GM12872 (cell line): Measurements from ENCODE around the gene WDR37.

Experiments used
- CTCF ChIP-seq: IDR thresholded peaks from 3 replicates; pipeline ENCODE4 v1.5.1; 2011; ENCODE audit warnings: low read depth, mild to moderate bottlenecking, low read length, moderate library complexity; ENCODE audit not compliant: insufficient read depth

WDR37 gene

GRCh38 chr10:1044146-1044545 is 12.0 kb upstream of the WDR37 start:
- no peak for TF ChIP-seq CTCF

GRCh38 chr10:1044964-1045363 is 11.2 kb upstream of the WDR37 start:
- no peak for TF ChIP-seq CTCF

- TF ChIP-seq CTCF = no peak
Measured at GRCh38 chr10:1045415-1045814, 10.8 kb upstream of the WDR37 start.

GRCh38 chr10:1047937-1048336 is 8.2 kb upstream of the WDR37 start:
- no peak for TF ChIP-seq CTCF

GRCh38 chr10:1048349-1048731 is 7.8 kb upstream of the WDR37 start:
- no peak for TF ChIP-seq CTCF

GRCh38 chr10:1048732-1049424 is 7.3 kb upstream of the WDR37 start, which contains the start of gene IDI1:
Gene IDI1 (minus strand): TSS chr10:1049119. CDS start chr10:1049003, 116 bp downstream.
- no peak for TF ChIP-seq CTCF

- no peak for TF ChIP-seq CTCF
Measured at GRCh38 chr10:1049425-1049958, 6.7 kb upstream of the WDR37 start.
